ENCODE results near the gene MCU.
"Not testable (repeated sequence)": the region's sequence is repeated elsewhere in the genome, so short reads cannot be mapped to it uniquely, and the experiment has no call there.

Gene MCU

GRCh38 chr10:72899545-72899944 is 207.6 kb downstream of the MCU start:
- DNase-seq (ENCODE audit: low read depth in 2 of 2) = no peak

- not testable (repeated sequence) for DNase-seq (ENCODE audit: low read depth in 2 of 2)
These were observed 212.1 kb downstream of the MCU start for GRCh38 chr10:72903941-72904446.

GRCh38 chr10:72904806-72905205 is 212.9 kb downstream of the MCU start:
- no peak for DNase-seq (ENCODE audit: low read depth in 2 of 2)

- no peak for DNase-seq (ENCODE audit: low read depth in 2 of 2)
These were observed 214.5 kb downstream of the MCU start for GRCh38 chr10:72906446-72906845.

- no peak for DNase-seq (ENCODE audit: low read depth in 2 of 2)
These were observed 218.8 kb downstream of the MCU start for GRCh38 chr10:72910705-72911104.

DNA sequence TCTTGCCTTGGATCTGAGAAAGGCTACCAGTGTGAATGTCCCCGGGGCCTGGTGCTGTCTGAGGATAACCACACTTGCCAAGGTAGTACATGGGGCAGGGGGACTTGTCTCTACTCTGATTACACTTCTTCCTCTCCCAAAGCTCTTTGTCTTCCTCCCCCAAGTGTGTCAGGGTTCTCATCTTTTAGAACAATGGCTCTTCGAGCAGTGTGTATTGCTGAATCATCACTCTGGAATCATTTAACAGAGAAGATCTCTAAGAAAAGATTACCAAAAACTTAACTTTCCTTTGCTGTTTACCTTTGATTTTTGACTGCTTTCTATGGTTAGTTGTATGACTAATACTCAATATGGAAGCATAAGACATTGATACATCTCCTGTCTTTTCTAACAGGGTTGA is 219.8 kb downstream of the MCU start:
- DNase-seq (ENCODE audit: low read depth in 2 of 2) = no peak

DNA sequence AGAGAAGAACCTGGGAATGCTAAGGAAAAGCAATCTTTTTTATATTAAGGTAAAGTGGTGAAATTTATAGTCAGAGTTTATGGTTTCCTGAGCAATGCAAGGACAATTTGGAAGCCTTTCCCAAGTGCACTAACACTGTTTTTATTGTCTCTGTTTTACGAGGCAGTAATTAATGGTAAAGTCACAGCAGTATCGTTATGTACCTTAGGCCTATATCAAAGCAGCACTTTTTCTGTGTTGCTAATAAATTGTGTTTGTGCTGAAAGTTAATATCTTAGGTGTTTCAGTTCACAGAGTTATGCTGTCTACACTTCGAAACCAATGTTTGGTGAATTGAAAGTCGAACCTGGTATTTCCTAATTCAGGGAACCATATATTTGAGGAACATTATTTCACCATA is 220.8 kb downstream of the MCU start:
- DNase-seq (ENCODE audit: low read depth in 2 of 2) = no peak

- no peak for DNase-seq (ENCODE audit: low read depth in 2 of 2)
These were observed 221.3 kb downstream of the MCU start for GRCh38 chr10:72913287-72913686.

- DNase-seq (ENCODE audit: low read depth in 2 of 2) = not testable (repeated sequence)
These were observed 225.3 kb downstream of the MCU start for GRCh38 chr10:72917201-72917600.

DNA sequence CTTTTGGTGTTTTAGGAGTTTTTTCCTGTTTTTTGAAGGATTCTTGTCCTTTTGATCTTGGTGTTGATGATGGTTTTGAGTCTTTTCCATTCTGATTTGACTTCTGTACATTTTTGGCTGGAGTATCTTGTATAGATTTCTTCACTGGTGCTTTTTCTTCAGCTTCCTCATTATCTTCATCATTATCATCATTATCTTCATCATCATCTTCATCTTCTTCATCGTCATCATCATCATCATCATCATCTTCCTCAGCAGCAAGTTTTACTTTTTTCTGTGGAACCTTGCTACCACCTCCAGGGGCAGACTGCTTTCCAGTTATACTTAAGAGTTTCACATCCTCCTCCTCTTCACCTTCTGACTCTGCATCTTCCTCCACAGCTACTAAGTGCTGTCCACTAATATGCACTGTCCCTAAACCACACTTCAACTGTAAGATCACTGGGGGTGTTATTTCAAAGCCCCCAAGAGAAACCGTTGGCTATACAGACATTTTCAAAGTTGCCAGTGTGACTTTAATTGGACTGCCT is 225.9 kb downstream of the MCU start:
- DNase-seq (ENCODE audit: low read depth in 2 of 2) = not testable (repeated sequence)

GRCh38 chr10:72918352-72918751 is 226.4 kb downstream of the MCU start:
- no peak for DNase-seq (ENCODE audit: low read depth in 2 of 2)

GRCh38 chr10:72921147-72921683 is 229.3 kb downstream of the MCU start:
- DNase-seq (ENCODE audit: low read depth in 2 of 2) = not testable (repeated sequence)

- DNase-seq (ENCODE audit: low read depth in 2 of 2) = no peak
These were observed 232.4 kb downstream of the MCU start for GRCh38 chr10:72924351-72924750.

DNA sequence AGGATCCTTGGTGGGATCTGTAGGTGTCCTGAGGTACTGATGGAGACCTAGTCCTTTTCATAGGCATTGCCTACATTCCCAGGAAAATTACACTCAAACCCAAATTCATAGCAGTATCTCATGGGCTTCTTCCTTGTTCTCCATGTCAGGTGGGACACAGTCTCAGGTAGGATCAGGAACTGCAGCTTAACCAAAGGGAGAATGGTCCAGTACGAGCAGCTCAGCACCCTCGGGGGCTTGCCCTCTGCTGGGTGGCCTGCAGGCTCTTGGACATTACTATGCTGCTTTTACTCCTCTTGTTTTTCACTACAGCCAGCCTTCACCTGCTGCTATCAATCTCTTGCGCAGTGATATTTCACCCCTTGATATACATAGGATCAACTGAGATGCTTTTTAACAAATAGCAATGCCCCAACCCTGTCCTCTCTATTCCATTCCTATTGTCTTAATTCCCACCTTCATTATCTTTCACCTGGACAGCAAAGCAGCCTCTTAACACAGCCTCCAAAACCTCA is 234.1 kb downstream of the MCU start:
- no peak for DNase-seq (ENCODE audit: low read depth in 2 of 2)

- no peak for DNase-seq (ENCODE audit: low read depth in 2 of 2)
These were observed 235.5 kb downstream of the MCU start for GRCh38 chr10:72927485-72927884.

DNA sequence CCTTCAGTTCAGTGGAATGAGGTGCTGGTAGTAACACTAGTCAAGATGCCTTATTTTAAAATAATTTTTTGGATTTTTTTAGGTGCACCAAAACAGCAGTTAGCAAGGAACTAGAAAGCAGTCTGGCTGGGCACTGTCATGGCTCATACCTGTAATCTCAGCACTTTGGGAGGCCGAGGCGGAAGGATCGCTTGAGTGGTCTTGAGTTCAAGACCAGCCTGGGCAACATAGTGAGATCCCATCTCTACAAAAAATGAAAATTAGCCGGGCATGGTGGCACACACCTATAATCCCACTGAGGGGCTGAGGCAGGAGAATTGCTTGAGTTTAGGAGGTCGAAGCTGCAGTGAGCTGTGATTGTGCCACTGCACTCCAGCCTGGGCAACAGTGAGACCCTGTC is 236.9 kb downstream of the MCU start:
- no peak for DNase-seq (ENCODE audit: low read depth in 2 of 2)

DNA sequence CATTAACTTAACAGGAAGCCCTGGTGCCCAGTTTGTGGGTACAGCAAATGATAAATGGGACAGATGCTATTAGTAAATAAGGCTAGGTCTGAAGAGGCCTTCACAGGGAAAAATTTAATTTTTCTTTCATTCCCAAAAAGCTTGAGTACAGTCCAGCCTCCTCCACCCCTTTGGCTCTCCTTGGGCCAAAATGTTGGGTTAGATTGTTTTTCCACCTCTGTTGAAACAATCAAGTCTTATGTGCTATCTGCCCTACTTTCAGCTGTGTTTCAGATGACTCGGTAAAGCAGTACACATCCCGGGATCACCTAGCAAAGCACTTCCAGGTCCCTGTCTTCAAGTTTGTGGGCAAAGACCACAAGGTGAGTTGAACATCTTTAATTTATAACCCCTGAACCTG is 238.3 kb downstream of the MCU start:
- no peak for DNase-seq (ENCODE audit: low read depth in 2 of 2)

DNA sequence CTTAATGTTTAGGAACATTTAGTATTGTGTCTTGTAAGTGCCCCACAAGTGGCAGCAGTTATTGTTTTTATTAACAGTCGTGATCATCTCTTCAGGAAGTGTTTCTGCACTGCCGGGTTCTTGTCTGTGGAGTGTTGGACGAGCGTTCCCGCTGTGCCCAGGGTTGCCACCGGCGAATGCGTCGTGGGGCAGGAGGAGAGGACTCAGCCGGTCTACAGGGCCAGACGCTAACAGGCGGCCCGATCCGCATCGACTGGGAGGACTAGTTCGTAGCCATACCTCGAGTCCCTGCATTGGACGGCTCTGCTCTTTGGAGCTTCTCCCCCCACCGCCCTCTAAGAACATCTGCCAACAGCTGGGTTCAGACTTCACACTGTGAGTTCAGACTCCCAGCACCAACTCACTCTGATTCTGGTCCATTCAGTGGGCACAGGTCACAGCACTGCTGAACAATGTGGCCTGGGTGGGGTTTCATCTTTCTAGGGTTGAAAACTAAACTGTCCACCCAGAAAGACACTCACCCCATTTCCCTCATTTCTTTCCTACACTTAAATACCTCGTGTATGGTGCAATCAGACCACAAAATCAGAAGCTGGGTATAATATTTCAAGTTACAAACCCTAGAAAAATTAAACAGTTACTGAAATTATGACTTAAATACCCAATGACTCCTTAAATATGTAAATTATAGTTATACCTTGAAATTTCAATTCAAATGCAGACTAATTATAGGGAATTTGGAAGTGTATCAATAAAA is 240.5 kb downstream of the MCU start:
- DNase-seq (ENCODE audit: low read depth in 2 of 2) = no peak

GRCh38 chr10:72935361-72935760 is 243.4 kb downstream of the MCU start:
- no peak for DNase-seq (ENCODE audit: low read depth in 2 of 2)

Data from stimulated activated CD8-positive, alpha-beta memory T cell treated with anti-CD3 and anti-CD28 coated beads, Interleukin-7, amount 100 ng/mL, for 4 hours (primary cell).